ENCODE measurements around the gene PEG3.
"Not testable (repeated sequence)": the region's sequence is repeated elsewhere in the genome, so short reads cannot be mapped to it uniquely, and the experiment has no call there.

Gene PEG3

DNA sequence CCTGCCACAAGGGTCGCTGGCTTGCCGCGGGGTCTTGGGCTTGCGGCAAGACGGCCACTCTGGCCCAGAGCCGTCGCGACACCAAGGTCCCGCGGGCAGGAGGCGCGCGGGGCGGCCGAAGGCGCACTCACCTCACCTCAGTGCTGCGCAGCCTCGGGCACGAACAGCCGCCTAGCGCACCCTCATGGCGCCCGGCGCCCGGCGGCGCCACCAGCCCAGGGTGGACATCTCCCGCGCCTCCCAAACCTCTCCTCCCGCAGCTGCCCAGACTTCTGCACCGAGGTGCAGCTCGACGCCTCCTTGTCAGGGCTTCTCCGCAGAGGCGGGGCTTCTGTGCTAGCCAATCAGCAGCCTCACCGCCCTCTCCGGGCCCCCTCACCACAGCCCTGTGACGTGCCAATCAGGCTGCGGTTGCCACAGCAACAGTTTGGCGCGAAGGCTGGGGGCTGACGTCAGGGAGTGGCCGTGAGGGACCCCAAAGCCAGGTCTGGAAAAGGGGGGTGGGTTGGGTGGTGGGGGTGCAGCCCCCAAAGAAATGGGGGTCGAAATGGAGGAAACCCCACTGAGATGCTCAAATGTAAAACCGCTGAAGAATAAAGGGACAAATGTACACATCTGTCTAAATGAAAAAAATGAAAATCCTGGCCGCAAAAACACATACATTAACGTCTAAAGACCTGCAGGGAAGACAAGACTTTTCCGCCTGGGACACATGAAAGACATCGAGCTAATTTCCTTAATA is at the start of gene PEG3, which contains the start of gene ZIM2:
Gene PEG3, minus strand, starts transcription at position 276 of the 742 bp plus-strand sequence. CDS start 16,071 bp downstream, outside the sequence.
Gene ZIM2, minus strand, starts transcription at position 276 of the 742 bp plus-strand sequence. CDS start 16,449 bp downstream, outside the sequence.
- no peak for DNase-seq (ENCODE audit: low read depth)

DNA sequence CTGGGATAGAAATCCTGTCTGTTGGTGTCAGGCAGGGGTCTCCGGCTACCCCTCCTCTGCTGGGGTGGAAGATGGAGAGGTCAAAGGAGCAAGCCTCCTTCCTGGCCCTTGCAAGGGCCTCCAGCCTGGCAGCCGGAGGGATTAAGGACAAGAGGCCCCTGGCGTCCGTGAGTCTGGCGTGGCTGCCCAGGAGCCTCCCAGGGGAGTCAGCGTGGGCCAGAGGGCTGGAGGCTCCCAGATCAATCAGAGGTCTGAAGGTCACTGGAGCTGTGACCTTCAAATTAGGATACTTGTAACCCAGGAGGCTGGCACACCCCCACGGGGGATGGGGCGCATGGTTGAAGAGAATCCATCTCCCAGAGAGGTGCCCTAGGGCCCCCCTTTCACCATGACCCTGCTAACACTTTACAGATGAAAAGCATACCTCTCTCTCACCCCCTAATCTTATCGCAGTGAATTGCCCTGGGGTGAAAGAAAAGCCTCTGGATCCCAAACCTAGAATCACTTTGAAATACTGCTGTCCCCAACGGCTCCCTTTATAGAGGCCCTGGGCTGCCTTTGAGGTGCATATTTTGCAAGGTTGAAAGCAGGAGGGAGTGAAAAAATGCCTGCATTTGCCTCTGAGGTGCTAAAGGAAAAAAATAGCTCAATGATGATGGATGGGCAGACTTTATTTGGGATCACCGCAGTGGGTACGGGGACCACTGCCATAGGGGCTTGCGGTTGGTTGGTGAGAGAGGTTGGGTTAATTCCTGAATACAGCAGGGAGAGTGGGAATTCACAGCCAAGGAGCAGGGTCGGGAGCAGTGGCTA is 44.9 kb upstream of the PEG3 start:
- no peak for DNase-seq (ENCODE audit: low read depth)

DNA sequence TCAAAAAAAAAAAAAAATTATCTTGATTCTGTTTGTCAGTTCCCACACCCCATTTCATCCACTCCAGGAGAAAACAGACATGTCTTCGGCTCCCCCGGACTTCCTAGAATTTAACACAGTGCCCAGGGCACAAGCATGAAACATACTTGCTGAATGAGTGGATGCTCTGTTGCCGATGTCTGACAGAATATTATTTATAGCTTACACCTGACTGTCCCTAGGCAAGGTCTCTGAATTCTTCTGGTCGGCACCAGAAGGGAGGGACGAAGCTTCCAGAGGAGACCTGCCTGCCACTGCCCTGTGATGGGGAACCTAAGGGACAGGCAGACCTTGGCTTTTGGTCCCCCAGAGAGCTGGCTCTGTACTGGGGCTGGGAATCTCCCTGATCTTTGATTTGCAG is 43.9 kb upstream of the PEG3 start:
- no peak for DNase-seq (ENCODE audit: low read depth)

DNA sequence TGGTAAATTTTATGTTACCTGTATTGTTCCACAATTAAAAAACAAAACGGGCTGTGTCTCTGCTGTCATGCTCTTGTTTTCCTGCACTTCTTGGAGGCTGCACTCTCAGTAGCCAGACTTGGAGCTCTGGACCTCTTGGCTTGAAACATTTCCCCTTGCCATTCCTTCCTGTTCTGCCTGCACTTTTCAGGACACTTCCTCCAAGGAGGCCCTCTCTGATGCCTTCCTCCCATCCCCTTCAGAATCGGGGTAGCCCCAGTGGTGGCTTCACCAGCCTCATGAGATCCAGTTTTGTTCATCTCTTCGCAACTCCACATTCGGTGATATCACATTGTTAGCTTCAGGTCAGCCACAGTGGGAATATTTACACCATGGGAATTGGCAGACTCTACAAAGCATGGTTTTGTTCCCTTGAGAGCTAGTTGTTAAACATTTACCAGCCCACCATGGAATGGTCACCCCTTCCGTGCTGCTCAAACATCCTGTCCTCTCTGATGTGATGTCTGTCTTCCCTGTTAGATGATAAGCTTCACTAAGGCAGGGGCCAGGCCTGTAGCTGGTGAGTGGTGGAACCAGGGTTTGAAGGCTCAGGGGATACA is 40.2 kb upstream of the PEG3 start:
- DNase-seq (ENCODE audit: low read depth), result no peak

DNA sequence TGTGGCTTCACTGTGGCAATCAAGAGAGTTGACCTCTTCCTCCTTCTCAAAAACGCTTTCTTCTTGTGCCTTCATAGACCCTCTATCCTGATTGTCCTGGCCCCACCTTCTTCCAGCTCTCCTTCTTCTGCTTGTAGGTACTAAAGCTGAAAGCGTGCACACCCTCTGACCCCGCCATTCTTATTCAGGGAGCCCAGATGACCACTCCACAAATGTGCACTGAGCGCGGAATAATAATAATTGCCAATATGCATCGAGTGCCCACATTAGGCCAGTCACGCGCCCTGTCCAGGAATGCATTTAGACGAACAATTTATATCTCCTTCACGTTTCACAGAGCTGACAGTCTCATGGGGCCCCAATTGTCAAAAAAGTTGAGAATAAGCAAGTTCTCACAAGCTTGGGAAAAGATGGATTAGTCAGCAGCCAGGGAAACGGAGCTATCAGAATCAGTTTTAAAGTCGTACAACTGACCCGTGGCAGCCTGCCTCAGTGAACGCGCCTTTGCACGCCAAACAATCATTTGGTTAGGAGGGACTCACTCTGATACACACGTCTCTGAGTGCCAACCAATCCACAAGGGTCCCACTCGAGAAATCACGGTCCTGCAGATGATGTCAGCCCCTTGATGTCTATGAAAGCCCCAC is 36.7 kb upstream of the PEG3 start:
- no peak for DNase-seq (ENCODE audit: low read depth)

DNA sequence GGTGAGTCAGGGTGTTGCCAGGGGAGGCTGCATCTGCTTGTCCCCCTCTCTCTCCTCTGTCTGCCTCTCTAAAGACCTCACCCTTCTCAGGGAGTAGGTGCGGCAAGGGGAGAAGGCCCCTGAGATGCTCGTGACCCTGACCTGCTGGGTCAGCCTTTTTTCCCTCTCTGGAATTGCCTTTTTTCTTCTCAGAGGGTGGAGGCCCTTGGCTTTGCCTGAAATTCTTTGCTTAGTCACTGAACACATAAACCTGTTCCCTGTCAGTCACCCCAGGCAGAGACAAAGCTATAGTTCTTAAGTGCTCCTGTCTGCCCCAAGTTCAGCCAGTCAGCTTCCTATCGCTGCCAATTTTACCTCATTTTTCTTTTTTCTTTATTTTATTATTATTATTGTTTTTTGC is 35.2 kb upstream of the PEG3 start:
- DNase-seq (ENCODE audit: low read depth), result no peak

DNA sequence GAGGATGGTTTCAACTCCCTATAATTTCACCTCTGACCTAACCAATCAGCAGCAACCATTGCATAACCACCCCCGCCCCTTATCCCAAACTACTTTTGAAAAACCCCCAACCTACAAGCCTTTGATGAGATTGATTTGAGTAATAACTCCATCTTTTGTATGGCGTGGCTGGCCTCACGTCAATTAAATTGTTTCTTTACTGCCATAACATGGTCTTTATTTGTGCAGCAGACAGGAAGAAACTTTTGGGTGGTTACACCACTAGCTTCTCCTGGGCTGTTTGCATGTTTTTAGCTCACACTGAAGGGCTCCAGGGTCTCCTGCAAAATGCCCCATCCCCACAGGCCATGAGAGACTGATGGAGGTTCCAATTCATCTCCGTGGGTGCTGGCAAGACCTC is 34.0 kb upstream of the PEG3 start:
- no peak for DNase-seq (ENCODE audit: low read depth)

DNA sequence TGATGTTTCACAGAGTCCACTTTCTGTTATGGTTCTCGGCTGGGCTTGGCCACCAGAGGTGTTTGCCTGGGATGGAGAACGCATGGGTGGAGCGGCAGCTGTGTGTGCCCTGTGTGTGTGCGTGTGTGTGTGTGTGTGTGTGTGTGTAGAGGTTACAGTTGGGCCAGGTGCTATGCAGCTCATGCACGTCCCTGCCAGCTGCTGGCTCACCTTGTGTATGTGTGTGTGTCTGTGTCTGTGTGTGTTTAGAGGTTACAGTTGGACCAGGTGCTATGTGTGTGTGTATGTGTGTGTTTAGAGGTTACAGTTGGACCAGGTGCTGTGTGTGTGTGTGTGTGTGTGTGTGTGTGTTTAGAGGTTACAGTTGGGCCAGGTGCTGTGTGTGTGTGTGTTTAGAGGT is 33.0 kb upstream of the PEG3 start:
- no peak for DNase-seq (ENCODE audit: low read depth)

DNA sequence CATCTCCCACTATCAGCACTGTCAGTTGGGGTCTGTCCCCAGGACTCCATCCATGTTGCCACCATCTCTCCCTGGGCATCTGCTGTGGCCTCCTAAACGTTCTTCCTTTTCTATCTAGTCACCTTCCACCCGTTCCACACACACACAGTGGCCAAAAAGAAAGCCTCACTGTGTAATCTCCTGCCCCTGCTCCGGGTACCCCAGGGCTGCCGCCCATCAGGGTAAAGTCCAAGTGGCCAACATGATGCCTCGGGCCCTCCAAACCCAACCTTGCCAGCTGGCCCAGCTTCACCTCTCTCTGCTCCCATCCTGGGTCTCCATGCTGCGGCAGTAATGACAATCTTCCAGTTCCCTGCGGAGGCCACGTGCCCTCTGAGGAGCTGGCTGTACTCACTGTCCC is 29.4 kb upstream of the PEG3 start:
- DNase-seq (ENCODE audit: low read depth), result no peak

DNA sequence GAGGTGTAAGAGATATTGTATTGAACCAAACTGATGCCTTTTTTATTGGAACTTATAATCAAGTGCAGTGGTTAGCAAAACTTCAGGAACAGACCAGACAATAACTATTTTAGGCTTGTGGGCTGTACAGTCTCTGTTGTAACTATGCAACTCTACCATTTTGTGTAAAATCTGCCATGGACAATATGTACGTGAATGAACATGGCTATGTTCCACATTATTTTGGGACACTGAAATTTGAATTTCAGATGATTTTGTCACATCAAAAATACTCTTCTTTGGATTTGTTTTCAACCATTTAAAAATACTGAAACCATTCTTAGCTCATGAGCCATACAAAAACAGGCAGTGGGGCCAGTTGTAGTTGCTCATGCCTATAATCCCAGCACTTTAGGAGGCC is 27.9 kb upstream of the PEG3 start:
- no peak for DNase-seq (ENCODE audit: low read depth)

DNA sequence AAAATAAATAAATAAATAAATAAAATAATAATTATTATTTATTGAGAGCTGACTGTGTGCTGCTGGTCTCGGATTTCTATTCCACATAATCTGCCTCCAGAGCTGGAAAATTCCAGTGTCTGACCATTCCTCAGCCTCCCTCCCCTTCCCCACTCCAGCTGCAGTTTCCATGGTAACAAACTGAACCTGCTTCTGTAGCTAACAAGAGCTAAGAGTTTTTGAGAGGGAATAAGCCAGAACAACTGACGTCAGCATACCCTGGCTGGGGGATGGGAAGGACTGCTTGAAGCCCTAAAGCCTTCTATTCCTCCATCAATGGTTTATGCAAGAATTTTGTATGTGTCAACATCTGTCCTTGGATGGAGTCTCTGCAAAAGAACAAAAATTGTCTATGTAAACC is 26.0 kb upstream of the PEG3 start:
- DNase-seq (ENCODE audit: low read depth), result no peak

DNA sequence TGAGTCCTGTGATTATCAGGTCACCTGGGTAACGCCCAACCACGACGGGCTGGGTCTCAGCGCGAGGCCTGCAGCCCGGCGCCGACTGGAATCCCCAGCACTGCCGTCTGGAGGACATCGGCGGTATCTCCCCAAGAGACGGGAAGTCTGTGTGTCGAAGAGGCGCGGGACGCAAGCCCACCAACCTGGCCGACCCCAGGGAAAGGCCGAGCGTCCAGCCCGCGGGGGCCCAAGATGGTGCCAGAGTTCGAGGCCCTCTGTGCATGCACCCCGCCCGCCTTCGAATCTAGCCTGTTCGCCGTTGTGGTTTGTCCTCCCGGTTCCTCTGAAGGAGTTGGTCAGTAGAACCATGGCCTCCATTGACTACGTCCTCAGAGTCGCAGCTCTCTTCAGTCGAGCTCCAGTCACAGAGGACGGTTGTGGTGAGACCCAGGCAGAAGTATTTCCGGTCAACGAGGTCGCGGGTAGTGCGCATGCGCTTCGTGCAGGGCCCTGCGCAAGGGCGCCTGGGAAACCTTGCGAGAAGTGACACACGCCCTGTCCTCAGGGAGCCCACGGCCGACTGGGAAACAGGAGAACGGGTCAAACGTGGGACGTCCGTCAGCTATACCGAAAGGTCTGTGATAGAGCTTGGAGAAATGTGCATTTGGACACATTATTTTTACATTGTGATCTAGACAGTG is 24.1 kb upstream of the PEG3 start:
- DNase-seq (ENCODE audit: low read depth), result no peak

DNA sequence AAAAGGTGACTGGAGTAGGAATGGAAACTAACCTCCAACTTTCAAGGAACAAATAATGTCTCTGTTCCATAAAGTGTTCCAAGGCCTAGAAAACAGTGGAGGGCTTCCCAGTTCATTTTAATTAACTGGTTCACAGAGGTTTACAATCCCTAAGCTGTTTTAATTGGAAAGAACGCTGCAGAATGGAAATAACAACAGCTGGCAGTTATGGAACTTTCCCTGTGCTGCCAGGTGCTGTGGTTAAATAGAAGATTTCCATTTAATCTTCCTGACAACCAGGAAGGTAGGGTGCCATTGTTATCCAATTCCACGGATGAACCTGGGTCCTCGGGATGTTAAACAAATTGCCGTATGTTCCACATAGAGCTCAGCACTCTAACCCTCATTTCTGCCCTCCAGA is 22.2 kb upstream of the PEG3 start:
- no peak for DNase-seq (ENCODE audit: low read depth)

DNA sequence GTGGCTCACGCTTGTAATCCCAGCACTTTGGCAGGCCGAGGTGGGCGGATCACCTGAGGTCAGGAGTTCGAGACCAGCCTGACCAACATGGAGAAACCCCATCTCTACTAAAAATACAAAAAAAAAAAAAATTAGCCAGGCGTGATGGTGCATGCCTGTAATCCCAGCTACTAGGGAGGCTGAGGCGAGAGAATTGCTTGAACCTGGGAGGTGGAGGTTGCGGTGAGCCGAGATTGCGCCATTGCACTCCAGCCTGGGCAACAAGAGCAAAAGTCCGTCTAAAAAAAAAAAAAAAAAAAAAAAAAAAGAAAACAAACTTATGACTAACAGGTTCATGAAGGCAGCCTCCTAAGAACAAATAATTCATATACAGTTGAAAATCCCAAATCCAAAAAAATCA is 19.9 kb upstream of the PEG3 start:
- not testable (repeated sequence) for DNase-seq (ENCODE audit: low read depth)

DNA sequence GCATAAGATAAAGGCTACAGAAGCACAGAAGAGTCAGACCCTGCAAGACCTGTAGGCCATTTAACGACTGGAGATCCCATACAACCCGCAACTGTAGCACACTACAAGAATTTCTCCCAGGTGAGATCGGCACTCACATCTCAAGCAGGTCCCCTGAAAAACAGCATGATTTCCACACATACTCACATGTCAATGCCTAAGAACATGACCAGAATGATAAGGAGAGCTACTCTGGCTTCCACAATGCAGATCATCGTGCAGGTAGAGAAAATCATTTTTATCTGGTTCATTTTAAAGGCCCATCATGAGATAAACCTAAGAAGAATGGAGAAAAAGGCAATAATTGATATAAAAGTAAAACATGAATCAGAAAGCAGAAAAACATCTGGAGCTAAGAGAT is 17.5 kb upstream of the PEG3 start:
- DNase-seq (ENCODE audit: low read depth), result no peak

DNA sequence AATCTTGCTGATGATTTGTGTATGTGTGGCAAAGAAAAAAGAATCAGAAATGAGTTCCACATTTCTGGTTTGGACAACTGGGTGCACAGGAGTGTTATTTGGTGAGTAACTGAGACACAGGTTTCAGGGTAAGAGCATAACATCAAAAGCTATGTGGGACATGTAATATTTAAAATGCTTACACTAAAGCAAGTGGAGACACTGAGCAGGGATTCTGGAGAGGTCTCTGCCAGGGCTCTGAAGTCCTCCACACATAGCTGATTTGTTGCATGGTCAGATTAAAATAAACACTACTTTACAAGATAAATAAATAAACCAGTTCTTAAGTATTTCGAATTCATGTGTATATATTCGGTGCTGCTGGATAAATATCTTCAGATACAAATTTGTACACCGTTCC is 16.3 kb upstream of the PEG3 start:
- DNase-seq (ENCODE audit: low read depth), result no peak

DNA sequence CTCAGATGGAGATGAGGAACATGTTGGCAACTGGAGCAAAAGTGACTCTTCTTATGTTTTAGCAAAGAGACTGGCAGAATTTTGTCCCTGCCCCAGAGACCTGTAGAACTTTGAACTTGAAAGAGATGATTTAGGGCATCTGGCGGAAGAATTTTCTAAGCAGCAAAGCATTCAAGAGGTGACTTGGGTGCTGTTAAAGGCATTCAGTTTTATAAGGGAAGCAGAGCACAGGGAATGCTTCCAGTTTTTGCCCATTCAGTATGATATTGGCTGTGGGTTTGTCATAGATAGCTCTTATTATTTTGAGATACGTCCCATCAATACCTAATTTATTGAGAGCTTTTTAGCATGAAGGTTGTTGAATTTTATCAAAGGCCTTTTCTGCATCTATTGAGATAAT is 11.8 kb upstream of the PEG3 start:
- DNase-seq (ENCODE audit: low read depth), result not testable (repeated sequence)

DNA sequence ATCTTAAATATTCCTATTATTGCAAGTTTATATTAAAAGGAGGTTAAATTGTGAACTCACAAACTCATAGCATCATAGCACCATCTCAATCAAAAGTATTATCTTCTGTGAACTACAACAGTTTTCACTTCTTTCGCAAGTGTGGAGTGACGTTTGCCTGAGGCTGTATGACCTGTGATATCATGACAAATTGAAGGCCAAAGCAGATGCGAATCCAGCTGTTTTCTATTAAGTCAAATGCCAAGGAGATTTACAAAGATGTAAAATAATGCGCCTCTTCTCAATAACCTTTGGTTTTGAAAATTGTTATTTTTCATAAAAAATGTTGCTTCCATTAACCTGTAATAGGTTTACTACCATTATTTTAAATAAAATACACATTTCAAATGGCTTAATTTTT is 7.6 kb upstream of the PEG3 start:
- DNase-seq (ENCODE audit: low read depth), result no peak

DNA sequence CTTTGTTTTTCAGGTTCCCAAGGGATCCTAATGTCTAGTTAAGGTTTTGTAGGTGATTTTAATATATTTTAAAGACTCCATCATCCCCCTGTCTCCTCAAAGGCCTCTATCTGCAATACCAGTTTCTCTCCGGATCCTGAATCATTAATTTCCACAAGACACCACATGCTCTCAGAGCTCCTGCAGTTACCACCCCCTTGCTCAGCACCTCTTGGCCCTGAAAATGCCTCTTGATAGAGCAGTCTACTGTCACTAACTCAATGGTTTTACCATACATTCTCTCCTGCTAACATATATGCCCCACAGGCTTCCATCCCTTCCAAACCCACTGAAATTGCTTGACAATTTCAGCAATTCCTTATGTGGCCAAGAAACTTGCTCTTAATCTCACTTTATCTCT is 1.9 kb upstream of the PEG3 start:
- DNase-seq (ENCODE audit: low read depth), result no peak

DNA sequence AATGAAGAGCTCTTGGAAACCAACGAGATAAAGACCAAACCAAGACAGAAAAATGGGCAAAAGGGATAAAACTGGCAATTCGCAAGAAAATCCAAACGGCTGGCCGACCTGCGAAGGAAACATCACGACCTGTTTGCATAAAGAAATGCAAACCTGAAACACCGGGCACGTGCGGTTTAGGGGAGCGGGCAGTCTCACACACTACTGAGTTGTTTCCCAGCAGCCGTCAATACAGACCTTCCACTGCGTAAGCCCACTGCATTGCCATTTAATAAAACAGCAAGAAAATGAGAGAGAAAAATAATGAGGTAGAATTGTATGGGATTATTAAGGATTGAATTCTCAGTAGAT is 642 bp upstream of the PEG3 start:
- no peak for DNase-seq (ENCODE audit: low read depth)

DNA sequence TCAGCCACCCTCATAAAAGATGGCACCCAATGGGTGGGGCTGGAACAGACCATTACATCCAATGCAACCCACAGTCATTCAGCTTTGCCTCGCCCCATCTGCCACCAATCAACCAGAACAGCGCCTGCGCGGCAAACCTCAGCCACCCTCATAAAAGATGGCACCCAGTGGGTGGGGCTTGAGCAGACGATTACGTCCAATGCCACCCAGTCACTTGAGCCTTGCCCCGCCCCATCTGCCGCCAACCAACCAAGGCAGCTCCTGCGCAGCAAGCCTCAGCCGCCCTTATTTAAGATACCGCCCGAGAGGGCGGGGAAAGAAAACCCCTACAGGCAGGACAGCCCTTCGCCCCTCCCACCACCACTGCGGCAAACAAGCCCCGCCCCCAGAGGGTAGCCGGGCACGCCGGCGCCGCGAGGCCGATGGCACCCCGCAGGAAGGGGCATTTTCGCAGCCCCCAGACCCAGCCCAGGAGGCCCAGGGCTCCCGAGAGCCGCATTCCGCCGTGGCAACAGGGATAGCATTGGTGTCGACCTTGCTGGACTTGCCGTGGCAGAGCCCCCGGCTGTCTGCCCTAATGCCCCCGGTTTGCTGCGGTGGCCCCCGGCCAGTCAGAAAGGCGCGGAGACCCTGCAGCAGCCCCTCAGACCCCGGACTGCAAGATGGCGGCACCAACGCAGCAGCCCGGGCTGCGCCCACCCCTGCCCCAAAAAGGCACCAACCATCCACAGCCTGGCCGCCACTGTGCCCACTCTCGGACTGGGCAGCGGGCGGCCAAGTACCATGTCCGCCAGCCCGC is 675 bp downstream of the PEG3 start:
- no peak for DNase-seq (ENCODE audit: low read depth)
